Gastrocnemius medialis (tissue), 4 donors: ENCODE measurements around the gene CLEC2L.

Experiments
- CTCF ChIP-seq, 5 experiments: fragments of 450-650 bp in 3 of 5; fragments of 200-600 bp in 2 of 5; sonication (generic) in 2 of 5; IDR thresholded peaks in 4 of 5; conservative IDR thresholded peaks in 1 of 5; 1 replicate in 4 of 5; 2 replicates in 1 of 5; pipeline ENCODE4 v1.5.1; 2016 to 2019; ENCODE audit warnings: antibody characterized with exemption in 5 of 5, mild to moderate bottlenecking in 3 of 5, moderate library complexity in 3 of 5
- POLR2A ChIP-seq, 2 donors: fragments of 450-650 bp; IDR thresholded peaks; one replicate each; pipeline ENCODE4 v1.6.1; 2017; ENCODE audit warnings: antibody characterized with exemption in 2 of 2, mild to moderate bottlenecking in 2 of 2, moderate library complexity in 2 of 2

- TF ChIP-seq POLR2A (IDR thresholded peaks at IDR 0.05) (no peak), CTCF (IDR thresholded peaks at IDR 0.05 in 4 of 5, conservative IDR thresholded peaks at IDR 0.05 in 1 of 5) (no peak)
Observed at GRCh38 chr7:139560199-139560598, 36.7 kb downstream of the CLEC2L start.
